GM08714 (cell line): Measurements from ENCODE around the gene GPR156.

Experiments used
- H3K4me3 ChIP-seq: fragments of 200-500 bp; sonication (Bioruptor generic); 2 replicates; pipeline ENCODE4 v1.5.1; 2014; ENCODE audit warnings: mild to moderate bottlenecking, low read length, inconsistent platforms
- ZNF274 ChIP-seq: IDR thresholded peaks from 2 replicates; pipeline ENCODE4 v1.6.1; 2012; ENCODE audit warnings: mild to moderate bottlenecking, low read depth, low read length

Gene GPR156

GRCh38 chr3:120182613-120183511, 102.2 kb downstream of the GPR156 start:
- TF ChIP-seq ZNF274: no peak
- no peak overlapping the region for H3K4me3 ChIP-seq

GRCh38 chr3:120181632-120182031, 103.4 kb downstream of the GPR156 start:
- H3K4me3 ChIP-seq: no peak overlapping the region
- TF ChIP-seq ZNF274: no peak

GRCh38 chr3:120180731-120181412, 104.2 kb downstream of the GPR156 start:
- no peak overlapping the region for H3K4me3 ChIP-seq
- no peak for TF ChIP-seq ZNF274

- no peak overlapping the region for H3K4me3 ChIP-seq
- TF ChIP-seq ZNF274: no peak
These were observed 107.2 kb downstream of the GPR156 start for GRCh38 chr3:120177707-120178306.

GRCh38 chr3:120177151-120177550, 107.9 kb downstream of the GPR156 start:
- no peak overlapping the region for H3K4me3 ChIP-seq
- TF ChIP-seq ZNF274: no peak

- no peak for TF ChIP-seq ZNF274
These were observed 110.0 kb downstream of the GPR156 start for GRCh38 chr3:120174811-120175539.

GRCh38 chr3:120173056-120173675, 111.9 kb downstream of the GPR156 start:
- no peak overlapping the region for H3K4me3 ChIP-seq
- no peak for TF ChIP-seq ZNF274

More at GRCh38 chr3:120174811-120175539, 110.0 kb downstream of the GPR156 start:
- H3K4me3 ChIP-seq: no peak overlapping the region

GRCh38 chr3:120172070-120172469, 113.0 kb downstream of the GPR156 start:
- no peak for TF ChIP-seq ZNF274
- no peak overlapping the region for H3K4me3 ChIP-seq

GRCh38 chr3:120171134-120171873, 113.7 kb downstream of the GPR156 start:
- no peak overlapping the region for H3K4me3 ChIP-seq
- no peak for TF ChIP-seq ZNF274

GRCh38 chr3:120170223-120170622, 114.8 kb downstream of the GPR156 start:
- H3K4me3 ChIP-seq: no peak overlapping the region
- no peak for TF ChIP-seq ZNF274

- H3K4me3 ChIP-seq: no peak overlapping the region
- no peak for TF ChIP-seq ZNF274
These were observed 115.6 kb downstream of the GPR156 start for GRCh38 chr3:120169407-120169806.

GRCh38 chr3:120168611-120169010, 116.4 kb downstream of the GPR156 start:
- no peak for TF ChIP-seq ZNF274
- no peak overlapping the region for H3K4me3 ChIP-seq

GRCh38 chr3:120168038-120168437, 117.0 kb downstream of the GPR156 start:
- no peak for TF ChIP-seq ZNF274
- H3K4me3 ChIP-seq: no peak overlapping the region

GRCh38 chr3:120167488-120167887, 117.5 kb downstream of the GPR156 start:
- no peak overlapping the region for H3K4me3 ChIP-seq
- no peak for TF ChIP-seq ZNF274
